ENCODE results near the gene AQP7.
"Not testable (repeated sequence)": the region's sequence is repeated elsewhere in the genome, so short reads cannot be mapped to it uniquely, and the experiment has no call there.

The AQP7 gene

GRCh38 chr9:33393581-33393980 is 8.8 kb downstream of the AQP7 start:
- no peak for TF ChIP-seq CTCF (IDR thresholded peaks at IDR 0.05; ENCODE audit: borderline replicate concordance, insufficient read depth, low read depth, low read length)
- no peak overlapping the region for H3K4me3 ChIP-seq (ENCODE audit: low read depth, low read length)

GRCh38 chr9:33392591-33393021 is 9.8 kb downstream of the AQP7 start:
- not testable (repeated sequence) for H3K4me3 ChIP-seq (ENCODE audit: low read depth, low read length)

GRCh38 chr9:33391111-33391771 is 11.1 kb downstream of the AQP7 start:
- H3K4me3 ChIP-seq (ENCODE audit: low read depth, low read length): not testable (repeated sequence)

- no peak for TF ChIP-seq CTCF (IDR thresholded peaks at IDR 0.05; ENCODE audit: borderline replicate concordance, insufficient read depth, low read depth, low read length)
- H3K4me3 ChIP-seq (ENCODE audit: low read depth, low read length): no peak overlapping the region
These were observed 14.0 kb downstream of the AQP7 start for GRCh38 chr9:33388110-33388994.

- not testable (repeated sequence) for H3K4me3 ChIP-seq (ENCODE audit: low read depth, low read length)
These were observed 15.4 kb downstream of the AQP7 start for GRCh38 chr9:33386998-33387397.

GRCh38 chr9:33386641-33386996 is 15.7 kb downstream of the AQP7 start:
- not testable (repeated sequence) for H3K4me3 ChIP-seq (ENCODE audit: low read depth, low read length)

GRCh38 chr9:33385979-33386640 is 16.3 kb downstream of the AQP7 start:
- not testable (repeated sequence) for H3K4me3 ChIP-seq (ENCODE audit: low read depth, low read length)

GRCh38 chr9:33385536-33385935 is 16.8 kb downstream of the AQP7 start:
- not testable (repeated sequence) for H3K4me3 ChIP-seq (ENCODE audit: low read depth, low read length)

- not testable (repeated sequence) for H3K4me3 ChIP-seq (ENCODE audit: low read depth, low read length)
These were observed 19.0 kb downstream of the AQP7 start for GRCh38 chr9:33383396-33383795.

GRCh38 chr9:33382397-33382796 is 20.0 kb downstream of the AQP7 start:
- H3K4me3 ChIP-seq (ENCODE audit: low read depth, low read length): not testable (repeated sequence)

GRCh38 chr9:33381231-33381791 is 21.1 kb downstream of the AQP7 start:
- no peak overlapping the region for H3K4me3 ChIP-seq (ENCODE audit: low read depth, low read length)
- no peak for TF ChIP-seq CTCF (IDR thresholded peaks at IDR 0.05; ENCODE audit: borderline replicate concordance, insufficient read depth, low read depth, low read length)
